Trophoblast cell (in vitro differentiated cells and primary cell): ENCODE results near the gene MYH14.

Experiments used
- DNase-seq, 2 donors: peaks; one replicate each; pipeline ENCODE4 v3.0.0-alpha.2; 2016
- H2AFZ ChIP-seq: 2 replicates; pipeline ENCODE4 v1.6.1; 2013; ENCODE audit warnings: low read length, moderate library complexity, mild to moderate bottlenecking; ENCODE audit not compliant: insufficient read depth, poor library complexity
- H2AK5ac ChIP-seq: 2 replicates; pipeline ENCODE4 v1.6.1; 2013; ENCODE audit warnings: mild to moderate bottlenecking, low read length
- H2BK120ac ChIP-seq: 2 replicates; pipeline ENCODE4 v1.6.1; 2013; ENCODE audit warnings: low read length, mild to moderate bottlenecking, moderate library complexity; ENCODE audit not compliant: insufficient read depth, poor library complexity
- H2BK12ac ChIP-seq: 2 replicates; pipeline ENCODE4 v1.6.1; 2013; ENCODE audit warnings: mild to moderate bottlenecking, low read length, moderate library complexity
- H2BK5ac ChIP-seq: 2 replicates; pipeline ENCODE4 v1.6.1; 2013; ENCODE audit warnings: low read length, low read depth, moderate library complexity, mild to moderate bottlenecking; ENCODE audit not compliant: poor library complexity
- H3K14ac ChIP-seq: 2 replicates; pipeline ENCODE4 v1.6.1; 2013; ENCODE audit warnings: mild to moderate bottlenecking, low read length
- H3K18ac ChIP-seq: 2 replicates; pipeline ENCODE4 v1.6.1; 2013; ENCODE audit warnings: mild to moderate bottlenecking, low read length
- H3K23ac ChIP-seq: 2 replicates; pipeline ENCODE4 v1.6.1; 2013; ENCODE audit warnings: low read length
- H3K27ac ChIP-seq: 2 replicates; pipeline ENCODE4 v1.5.1; 2013; ENCODE audit warnings: low read depth, mild to moderate bottlenecking, inconsistent platforms, low read length, moderate library complexity
- H3K27me3 ChIP-seq: 2 replicates; pipeline ENCODE4 v1.6.1; 2013; ENCODE audit warnings: inconsistent platforms, mild to moderate bottlenecking, low read length, moderate library complexity; ENCODE audit not compliant: insufficient read depth
- H3K36me3 ChIP-seq, 2 experiments: 1 replicate in 1 of 2; 2 replicates in 1 of 2; pipeline ENCODE4 v1.6.1; 2013; ENCODE audit warnings: low read length in 2 of 2, mild to moderate bottlenecking in 2 of 2, moderate library complexity in 1 of 2; ENCODE audit not compliant: insufficient read depth in 2 of 2, control insufficient read depth in 1 of 2
- H3K4ac ChIP-seq: 2 replicates; pipeline ENCODE4 v1.6.1; 2013; ENCODE audit warnings: low read depth, mild to moderate bottlenecking, low read length, moderate library complexity
- H3K4me1 ChIP-seq, 2 experiments: 1 replicate in 1 of 2; 2 replicates in 1 of 2; pipeline ENCODE4 v1.6.1; 2013; ENCODE audit warnings: low read length in 2 of 2, mild to moderate bottlenecking in 2 of 2, moderate library complexity in 1 of 2; ENCODE audit not compliant: insufficient read depth in 2 of 2, control insufficient read depth in 1 of 2
- H3K4me2 ChIP-seq: 2 replicates; pipeline ENCODE4 v1.6.1; 2013; ENCODE audit warnings: inconsistent platforms, mild to moderate bottlenecking, low read length, moderate library complexity
- H3K4me3 ChIP-seq: 2 replicates; pipeline ENCODE4 v1.5.1; 2013; ENCODE audit warnings: mild to moderate bottlenecking, low read depth, low read length, inconsistent platforms
- H3K79me1 ChIP-seq: one replicate; pipeline ENCODE4 v1.6.1; 2013; ENCODE audit warnings: low read length
- H3K79me2 ChIP-seq: 2 replicates; pipeline ENCODE4 v1.6.1; 2013; ENCODE audit warnings: low read length, mild to moderate bottlenecking; ENCODE audit not compliant: control insufficient read depth, insufficient read depth, poor library complexity
- H3K9ac ChIP-seq: 2 replicates; pipeline ENCODE4 v1.6.1; 2013; ENCODE audit warnings: mild to moderate bottlenecking, low read length
- H3K9me3 ChIP-seq: 2 replicates; pipeline ENCODE4 v1.6.1; 2013; ENCODE audit warnings: low read depth, mild to moderate bottlenecking, control low read depth, inconsistent platforms, low read length; ENCODE audit not compliant: insufficient read depth
- H4K12ac ChIP-seq: 2 replicates; pipeline ENCODE4 v1.6.1; 2013; ENCODE audit warnings: low read depth, mild to moderate bottlenecking, low read length, moderate library complexity
- H4K8ac ChIP-seq: 2 replicates; pipeline ENCODE4 v1.6.1; 2013; ENCODE audit warnings: low read depth, mild to moderate bottlenecking, low read length, moderate library complexity
- H4K91ac ChIP-seq: one replicate; pipeline ENCODE4 v1.6.1; 2013; ENCODE audit warnings: low read depth, mild to moderate bottlenecking, low read length, moderate library complexity
- WGBS: extraction: QIAGEN DNeasy Blood & Tissue Kit; methylation state at CpG from one replicate; pipeline ENCODE4 v1.1.7; 2013; ENCODE audit warnings: missing lambda C conversion rate; ENCODE audit not compliant: insufficient read length, insufficient coverage; ENCODE audit errors: extremely low coverage; 5-methylcytosine and 5-hydroxymethylcytosine counted together

Gene MYH14

GRCh38 chr19:50261446-50261970 is 58.1 kb downstream of the MYH14 start:
- H3K14ac ChIP-seq = no peak overlapping the region
- H2AK5ac ChIP-seq = no peak overlapping the region
- no peaks in the 10 kb centered on the region for H3K27me3 ChIP-seq
- H3K4me1 ChIP-seq = no peaks in the 10 kb centered on the region
- no peak overlapping the region for H4K91ac ChIP-seq
- H4K12ac ChIP-seq = no peak overlapping the region
- WGBS = no CpG with 5 or more reads among the region's 16 CpGs
- no peak overlapping the region for H3K23ac ChIP-seq
- peaks cover 8 to 12% of the 10 kb centered on the region in 2 experiments for H3K36me3 ChIP-seq
- H3K4ac ChIP-seq = no peak overlapping the region
- DNase-seq = no peak
- H3K18ac ChIP-seq = no peak overlapping the region
- peak overlapping the region; percentile 34 for H3K4me3 ChIP-seq
- H3K79me2 ChIP-seq = no peaks in the 10 kb centered on the region
- H3K27ac ChIP-seq = no peak overlapping the region
- H3K79me1 ChIP-seq = no peaks in the 10 kb centered on the region
- H3K4me2 ChIP-seq = no peak overlapping the region
- H2BK12ac ChIP-seq = no peak overlapping the region
- no peak overlapping the region for H2BK120ac ChIP-seq
- H4K8ac ChIP-seq = no peak overlapping the region
- H2AFZ ChIP-seq = no peak overlapping the region
- H3K9me3 ChIP-seq = no peaks in the 10 kb centered on the region
- H3K9ac ChIP-seq = no peak overlapping the region
- no peak overlapping the region for H2BK5ac ChIP-seq

- WGBS = no CpG with 5 or more reads among the region's 8 CpGs
Observed at GRCh38 chr19:50263176-50263575, 59.8 kb downstream of the MYH14 start.

GRCh38 chr19:50264483-50265186 is 61.2 kb downstream of the MYH14 start:
- Histone ChIP-seq H2AK5ac (no peak overlapping the region), H3K4me2 (no peak overlapping the region), H3K18ac (no peak overlapping the region), H2BK5ac (no peak overlapping the region), H4K8ac (no peak overlapping the region), H3K14ac (no peak overlapping the region), H3K27me3 (no peaks in the 10 kb centered on the region), H3K9me3 (peaks cover 5% of the 10 kb centered on the region), H2BK12ac (no peak overlapping the region), H2AFZ (no peak overlapping the region), H3K4ac (no peak overlapping the region), H3K9ac (peak overlapping the region; percentile 48), H4K12ac (no peak overlapping the region), H3K79me2 (no peaks in the 10 kb centered on the region), H4K91ac (no peak overlapping the region), H2BK120ac (no peak overlapping the region), H3K27ac (no peak overlapping the region), H3K23ac (no peak overlapping the region), H3K36me3 (peaks cover 8 to 16% of the 10 kb centered on the region in 2 experiments), H3K79me1 (no peaks in the 10 kb centered on the region), H3K4me3 (no peak overlapping the region), H3K4me1 (no peaks in the 10 kb centered on the region)
- no peak for DNase-seq
- no CpG with 5 or more reads among the region's 8 CpGs for WGBS

More at GRCh38 chr19:50263176-50263575, 59.8 kb downstream of the MYH14 start:
- H2AFZ ChIP-seq = no peak overlapping the region
- no peak overlapping the region for H2BK120ac ChIP-seq
- H3K14ac ChIP-seq = no peak overlapping the region
- H4K8ac ChIP-seq = no peak overlapping the region
- H3K79me2 ChIP-seq = no peaks in the 10 kb centered on the region
- no peak overlapping the region for H3K18ac ChIP-seq
- H3K27ac ChIP-seq = no peak overlapping the region
- H3K4me3 ChIP-seq = no peak overlapping the region
- no peaks in the 10 kb centered on the region for H3K4me1 ChIP-seq
- H3K9me3 ChIP-seq = peaks cover 1% of the 10 kb centered on the region
- H4K12ac ChIP-seq = no peak overlapping the region
- H3K36me3 ChIP-seq = peaks cover 4 to 10% of the 10 kb centered on the region in 2 experiments
- no peak overlapping the region for H2BK12ac ChIP-seq
- no peak for DNase-seq
- no peak overlapping the region for H3K23ac ChIP-seq
- no peaks in the 10 kb centered on the region for H3K27me3 ChIP-seq
- H2BK5ac ChIP-seq = no peak overlapping the region
- no peak overlapping the region for H3K4me2 ChIP-seq
- H3K9ac ChIP-seq = no peak overlapping the region
- no peak overlapping the region for H2AK5ac ChIP-seq
- no peaks in the 10 kb centered on the region for H3K79me1 ChIP-seq
- no peak overlapping the region for H4K91ac ChIP-seq
- H3K4ac ChIP-seq = no peak overlapping the region

- Histone ChIP-seq H3K23ac (no peak overlapping the region), H2AK5ac (no peak overlapping the region), H3K36me3 (peaks cover 8 to 15% of the 10 kb centered on the region in 2 experiments), H3K4me2 (no peak overlapping the region), H3K18ac (no peak overlapping the region), H3K9me3 (peaks cover 5% of the 10 kb centered on the region), H4K12ac (no peak overlapping the region), H3K27me3 (no peaks in the 10 kb centered on the region), H3K14ac (no peak overlapping the region), H3K9ac (no peak overlapping the region), H2BK120ac (no peak overlapping the region), H3K4ac (no peak overlapping the region), H2BK5ac (no peak overlapping the region), H3K4me3 (no peak overlapping the region), H3K27ac (no peak overlapping the region), H3K79me1 (no peaks in the 10 kb centered on the region), H4K8ac (no peak overlapping the region), H2AFZ (no peak overlapping the region), H3K4me1 (no peaks in the 10 kb centered on the region), H2BK12ac (no peak overlapping the region), H3K79me2 (no peaks in the 10 kb centered on the region), H4K91ac (no peak overlapping the region)
- no peak for DNase-seq
- no CpG with 5 or more reads among the region's 8 CpGs for WGBS
Observed at GRCh38 chr19:50266041-50266440, 62.6 kb downstream of the MYH14 start.
